OCI-LY1 (cell line): ENCODE data around the gene PRR27.

Experiments
- H2AFZ ChIP-seq: fragments of 200-600 bp; sonication (generic), shearing (Covaris generic); 2 replicates; pipeline ENCODE4 v1.6.0; 2014; ENCODE audit warnings: antibody characterized with exemption, mild to moderate bottlenecking, low read length
- H3F3A ChIP-seq: fragments of 200-600 bp; sonication (generic), shearing (Covaris generic); 2 replicates; pipeline ENCODE4 v1.6.0; 2014; ENCODE audit warnings: mild to moderate bottlenecking, antibody characterized with exemption, low read length, moderate library complexity; ENCODE audit not compliant: insufficient read depth
- H3K27ac ChIP-seq: fragments of 200-600 bp; sonication (generic); 2 replicates; pipeline ENCODE4 v1.5.1; 2014; ENCODE audit warnings: low read length, mixed run types, mild to moderate bottlenecking, low read depth; ENCODE audit not compliant: poor library complexity, severe bottlenecking
- H3K27me3 ChIP-seq: fragments of 200-600 bp; sonication (generic); 2 replicates; pipeline ENCODE4 v1.6.0; 2014; ENCODE audit warnings: antibody characterized with exemption, mild to moderate bottlenecking, low read length, moderate library complexity; ENCODE audit not compliant: insufficient read depth
- H3K36me3 ChIP-seq: fragments of 200-600 bp; sonication (generic); 2 replicates; pipeline ENCODE4 v1.6.1; 2014; ENCODE audit warnings: mild to moderate bottlenecking, antibody characterized with exemption, low read length, moderate library complexity, mixed read lengths; ENCODE audit not compliant: insufficient read depth
- H3K4me1 ChIP-seq: fragments of 200-600 bp; sonication (generic); 2 replicates; pipeline ENCODE4 v1.5.1; 2014; ENCODE audit warnings: mild to moderate bottlenecking, low read length, moderate library complexity; ENCODE audit not compliant: insufficient read depth, severe bottlenecking
- H3K4me2 ChIP-seq: fragments of 200-600 bp; sonication (generic), shearing (Covaris generic); 2 replicates; pipeline ENCODE4 v1.6.1; 2014; ENCODE audit warnings: low read length
- H3K4me3 ChIP-seq: fragments of 200-600 bp; sonication (generic); 2 replicates; pipeline ENCODE4 v1.5.1; 2014; ENCODE audit warnings: low read length, low read depth, mild to moderate bottlenecking, mixed read lengths; ENCODE audit not compliant: poor library complexity, severe bottlenecking
- H3K79me2 ChIP-seq: fragments of 200-600 bp; shearing (Covaris generic); 2 replicates; pipeline ENCODE4 v1.6.1; 2016; ENCODE audit warnings: mixed run types, low read length, mixed read lengths; ENCODE audit not compliant: insufficient read depth
- H3K9ac ChIP-seq: fragments of 200-600 bp; sonication (generic), shearing (Covaris generic); 2 replicates; pipeline ENCODE4 v1.6.1; 2014; ENCODE audit warnings: mild to moderate bottlenecking, low read length, mixed read lengths
- H3K9me2 ChIP-seq: fragments of 200-600 bp; sonication (generic), shearing (Covaris generic); 2 replicates; pipeline ENCODE4 v1.6.1; 2014; ENCODE audit warnings: low read depth, mild to moderate bottlenecking, low read length, mixed read lengths
- H3K9me3 ChIP-seq: fragments of 200-600 bp; shearing (Covaris generic); 2 replicates; pipeline ENCODE4 v1.6.1; 2014; ENCODE audit warnings: low read length, mixed read lengths
- H4K20me1 ChIP-seq: fragments of 200-600 bp; sonication (generic), shearing (Covaris generic); 2 replicates; pipeline ENCODE4 v1.6.0; 2016; ENCODE audit warnings: mild to moderate bottlenecking, low read length; ENCODE audit not compliant: insufficient read depth
- EZH2 ChIP-seq: fragments of 200-600 bp; sonication (generic), shearing (Covaris generic); IDR thresholded peaks from 2 replicates; pipeline ENCODE4 v1.8.0; 2017; ENCODE audit warnings: borderline replicate concordance, mixed run types, mild to moderate bottlenecking, antibody characterized with exemption, low read length, moderate library complexity, mixed read lengths
- TF ChIP-seq, protein P1 (sequence below): fragments of 200-600 bp; sonication (generic), shearing (Covaris generic); IDR thresholded peaks from 2 replicates; pipeline ENCODE4 v1.5.1; 2017; ENCODE audit warnings: mild to moderate bottlenecking, antibody characterized with exemption, low read length, moderate library complexity, mixed read lengths

Gene PRR27

DNA sequence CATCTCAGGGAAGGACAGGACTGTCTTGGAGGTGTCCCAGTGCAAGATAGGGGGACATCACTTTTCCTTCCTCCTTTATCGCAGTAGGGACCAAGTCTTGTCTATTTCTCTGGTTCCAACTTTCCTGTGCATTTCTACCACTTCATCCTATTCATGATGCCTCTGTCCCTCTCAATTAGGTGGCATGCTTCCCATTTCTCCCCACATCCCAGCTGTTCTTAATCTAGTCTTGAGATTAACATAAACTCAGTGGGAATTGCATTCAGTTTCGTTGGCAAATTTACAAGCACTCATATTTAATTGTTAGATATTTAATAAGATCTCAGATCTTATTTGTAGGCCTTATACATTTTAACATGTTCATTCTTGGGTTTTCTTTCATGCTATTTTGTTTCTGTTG is 25.8 kb downstream of the PRR27 start:
- Histone ChIP-seq H3K4me3 (no peak overlapping the region), H3F3A (no peaks in the 10 kb centered on the region), H2AFZ (no peak overlapping the region), H3K4me2 (no peak overlapping the region), H3K36me3 (no peaks in the 10 kb centered on the region), H3K27me3 (no peaks in the 10 kb centered on the region), H4K20me1 (no peaks in the 10 kb centered on the region), H3K4me1 (no peaks in the 10 kb centered on the region), H3K9me2 (no peaks in the 10 kb centered on the region), H3K9me3 (no peaks in the 10 kb centered on the region), H3K79me2 (no peaks in the 10 kb centered on the region), H3K27ac (no peak overlapping the region), H3K9ac (no peak overlapping the region)
- TF ChIP-seq EZH2, result no peak
- TF ChIP-seq, protein P1, sequence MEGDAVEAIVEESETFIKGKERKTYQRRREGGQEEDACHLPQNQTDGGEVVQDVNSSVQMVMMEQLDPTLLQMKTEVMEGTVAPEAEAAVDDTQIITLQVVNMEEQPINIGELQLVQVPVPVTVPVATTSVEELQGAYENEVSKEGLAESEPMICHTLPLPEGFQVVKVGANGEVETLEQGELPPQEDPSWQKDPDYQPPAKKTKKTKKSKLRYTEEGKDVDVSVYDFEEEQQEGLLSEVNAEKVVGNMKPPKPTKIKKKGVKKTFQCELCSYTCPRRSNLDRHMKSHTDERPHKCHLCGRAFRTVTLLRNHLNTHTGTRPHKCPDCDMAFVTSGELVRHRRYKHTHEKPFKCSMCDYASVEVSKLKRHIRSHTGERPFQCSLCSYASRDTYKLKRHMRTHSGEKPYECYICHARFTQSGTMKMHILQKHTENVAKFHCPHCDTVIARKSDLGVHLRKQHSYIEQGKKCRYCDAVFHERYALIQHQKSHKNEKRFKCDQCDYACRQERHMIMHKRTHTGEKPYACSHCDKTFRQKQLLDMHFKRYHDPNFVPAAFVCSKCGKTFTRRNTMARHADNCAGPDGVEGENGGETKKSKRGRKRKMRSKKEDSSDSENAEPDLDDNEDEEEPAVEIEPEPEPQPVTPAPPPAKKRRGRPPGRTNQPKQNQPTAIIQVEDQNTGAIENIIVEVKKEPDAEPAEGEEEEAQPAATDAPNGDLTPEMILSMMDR, result no peak

DNA sequence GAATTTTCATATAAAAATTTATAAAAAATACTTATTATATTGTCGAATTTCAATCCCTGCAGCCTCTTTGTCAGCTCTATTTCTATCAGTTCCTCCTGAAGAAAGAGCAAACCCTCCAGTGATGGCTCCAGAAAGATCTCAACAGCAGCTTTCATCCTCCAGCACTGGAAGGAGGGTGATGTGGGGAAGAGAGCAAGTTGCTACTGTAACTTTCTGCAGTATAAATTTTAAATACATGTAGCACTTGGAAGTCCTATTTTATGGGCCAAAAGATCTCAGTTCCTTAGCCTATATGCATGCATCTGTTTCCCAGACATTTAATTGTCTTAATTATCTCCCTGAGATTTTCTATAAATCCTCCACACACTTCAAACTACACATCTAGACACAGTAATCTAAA is 27.8 kb downstream of the PRR27 start:
- Histone ChIP-seq H3K27ac (no peak overlapping the region), H3F3A (no peaks in the 10 kb centered on the region), H3K9me3 (no peaks in the 10 kb centered on the region), H3K4me2 (no peak overlapping the region), H3K9me2 (no peaks in the 10 kb centered on the region), H3K79me2 (no peaks in the 10 kb centered on the region), H3K27me3 (no peaks in the 10 kb centered on the region), H4K20me1 (no peaks in the 10 kb centered on the region), H3K4me1 (no peaks in the 10 kb centered on the region), H2AFZ (no peak overlapping the region), H3K4me3 (no peak overlapping the region), H3K36me3 (no peaks in the 10 kb centered on the region), H3K9ac (no peak overlapping the region)
- TF ChIP-seq, protein P1, result no peak
- no peak for TF ChIP-seq EZH2

DNA sequence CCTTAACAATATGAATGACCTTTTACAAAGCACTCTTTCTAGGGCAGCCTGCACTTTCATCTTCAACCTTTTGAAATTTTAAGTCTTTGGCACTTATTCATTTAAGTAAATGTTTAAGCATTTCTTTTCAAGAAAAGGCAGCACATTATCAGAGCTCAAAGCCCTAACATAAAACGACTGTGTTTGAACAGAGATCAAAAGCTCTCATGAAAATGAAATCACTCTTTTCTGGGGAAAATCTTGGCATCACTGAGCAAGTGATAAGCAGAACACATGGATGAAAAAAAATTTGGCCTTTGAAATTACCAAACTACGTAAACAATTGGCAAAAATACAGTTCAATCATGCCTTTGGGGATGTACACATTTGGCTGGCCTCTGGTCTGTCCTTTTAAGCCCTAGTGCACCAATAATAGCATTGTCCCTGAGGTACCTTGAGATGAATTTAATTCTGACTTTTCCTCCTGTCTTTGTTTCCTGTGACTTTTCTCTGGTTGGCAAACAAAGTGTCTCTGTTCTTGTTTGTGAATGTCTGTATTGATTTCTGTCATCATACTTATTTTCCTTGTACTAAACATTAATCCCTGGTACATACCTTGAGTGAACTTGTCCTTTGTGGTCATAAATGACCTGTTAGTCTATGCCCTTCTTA is 28.6 kb downstream of the PRR27 start:
- no peaks in the 10 kb centered on the region for H3K4me1 ChIP-seq
- no peaks in the 10 kb centered on the region for H3F3A ChIP-seq
- H4K20me1 ChIP-seq, result no peaks in the 10 kb centered on the region
- H3K4me3 ChIP-seq, result no peak overlapping the region
- no peak overlapping the region for H3K27ac ChIP-seq
- no peaks in the 10 kb centered on the region for H3K9me3 ChIP-seq
- H3K79me2 ChIP-seq, result no peaks in the 10 kb centered on the region
- no peaks in the 10 kb centered on the region for H3K9me2 ChIP-seq
- H3K36me3 ChIP-seq, result no peaks in the 10 kb centered on the region
- H2AFZ ChIP-seq, result no peak overlapping the region
- TF ChIP-seq, protein P1, result no peak
- TF ChIP-seq EZH2, result no peak
- H3K27me3 ChIP-seq, result no peaks in the 10 kb centered on the region
- no peak overlapping the region for H3K9ac ChIP-seq
- no peak overlapping the region for H3K4me2 ChIP-seq
